ENCODE measurements around the gene BTG3.

The BTG3 gene, protein sequence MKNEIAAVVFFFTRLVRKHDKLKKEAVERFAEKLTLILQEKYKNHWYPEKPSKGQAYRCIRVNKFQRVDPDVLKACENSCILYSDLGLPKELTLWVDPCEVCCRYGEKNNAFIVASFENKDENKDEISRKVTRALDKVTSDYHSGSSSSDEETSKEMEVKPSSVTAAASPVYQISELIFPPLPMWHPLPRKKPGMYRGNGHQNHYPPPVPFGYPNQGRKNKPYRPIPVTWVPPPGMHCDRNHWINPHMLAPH

DNA sequence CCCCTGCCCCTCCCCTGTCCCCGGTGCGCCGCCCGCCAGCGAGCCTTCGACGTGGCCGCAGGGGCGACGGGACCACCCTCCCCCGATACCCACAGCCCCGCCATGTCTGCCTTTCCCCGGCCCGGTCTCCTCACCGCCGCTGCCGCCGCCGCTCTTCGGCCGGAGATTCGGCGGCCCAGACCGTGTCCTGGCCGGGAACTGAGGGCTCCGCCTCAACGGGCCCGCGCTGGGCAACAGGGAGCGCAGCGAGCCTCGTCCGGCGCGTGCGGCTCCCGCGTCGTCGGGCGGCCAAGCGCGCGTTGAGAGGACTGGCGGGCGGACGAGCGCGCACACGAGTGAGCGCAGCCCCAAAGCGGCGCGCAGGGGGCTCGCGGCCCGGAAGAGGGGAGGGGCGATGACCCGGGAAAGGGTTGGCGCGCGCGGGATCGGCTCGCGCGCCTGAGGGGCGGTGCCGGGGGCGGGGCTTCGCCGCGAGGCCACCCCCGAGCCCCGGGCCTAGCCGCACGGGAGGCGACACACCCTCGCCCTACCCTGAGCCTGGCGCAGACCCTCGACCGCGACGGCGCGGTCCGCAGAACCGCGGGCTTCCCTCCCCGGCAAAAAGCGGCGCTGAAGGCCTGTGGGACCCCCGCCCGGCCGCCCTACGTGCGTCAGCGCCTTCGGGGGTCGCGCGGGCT lies at the start of gene BTG3:
BTG3 (minus strand) TSS at position 337 of the 677 bp plus-strand sequence. CDS start 3,757 bp downstream, outside the sequence.
- peak; percentile 80 to 84 for DNase-seq

DNA sequence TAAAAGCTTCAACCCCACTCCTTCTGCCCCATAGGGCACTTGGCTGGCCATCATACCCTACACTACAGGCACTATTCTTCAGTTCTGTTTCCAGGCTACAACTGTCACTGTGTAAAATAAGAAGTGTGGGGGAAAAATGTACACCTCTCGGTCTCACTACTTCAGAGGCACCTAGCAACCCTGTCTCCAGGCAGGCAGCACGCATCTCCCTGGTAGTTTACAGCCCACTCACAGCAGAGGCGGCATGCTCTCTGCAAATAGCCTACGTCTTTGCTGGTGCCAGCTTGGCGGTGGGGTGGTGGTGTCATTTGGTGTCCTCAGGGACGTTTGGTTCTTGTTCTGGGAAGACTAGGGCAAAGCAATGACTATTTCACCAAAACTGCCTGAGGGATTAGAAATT lies 48.2 kb upstream of the BTG3 start:
- DNase-seq, result no peak

DNA sequence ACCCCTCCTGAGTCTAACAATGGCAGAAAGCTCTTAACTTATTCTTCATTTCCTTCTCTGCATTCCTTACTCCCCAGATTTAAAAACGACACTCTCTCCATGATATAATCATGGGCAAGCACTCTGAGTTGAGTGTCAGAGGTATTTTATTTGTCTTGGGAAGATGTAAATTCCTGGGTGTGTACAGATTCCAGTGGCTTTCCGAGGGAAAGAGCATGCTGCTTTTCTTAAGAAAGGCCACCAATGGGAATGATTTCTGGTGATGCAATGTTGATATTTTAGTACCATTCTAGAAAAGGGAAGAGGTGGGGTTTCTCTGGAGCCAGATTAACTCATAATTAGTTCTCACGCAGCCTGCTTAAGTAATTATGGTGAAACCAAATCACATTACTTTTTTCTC lies 47.8 kb upstream of the BTG3 start:
- no peak for DNase-seq

DNA sequence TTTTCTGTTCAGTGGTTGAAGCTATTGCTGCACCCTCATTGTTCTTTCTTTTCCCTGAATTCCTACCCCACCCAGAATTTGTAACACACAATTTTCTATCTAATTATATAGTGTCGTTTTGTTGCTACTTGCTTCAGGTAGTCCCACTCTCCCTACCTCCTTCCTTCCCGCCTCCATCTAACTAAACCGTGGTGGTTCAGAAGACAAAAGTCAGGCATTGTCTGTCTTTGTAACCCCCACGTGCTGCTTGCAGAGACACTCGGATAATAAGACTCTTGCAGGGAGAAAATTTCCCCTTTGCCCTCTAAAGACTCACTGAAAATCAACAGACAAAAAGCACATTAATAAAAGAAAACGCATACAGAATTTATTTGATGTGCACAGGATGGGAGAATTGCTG lies 46.2 kb upstream of the BTG3 start:
- no peak for DNase-seq

DNA sequence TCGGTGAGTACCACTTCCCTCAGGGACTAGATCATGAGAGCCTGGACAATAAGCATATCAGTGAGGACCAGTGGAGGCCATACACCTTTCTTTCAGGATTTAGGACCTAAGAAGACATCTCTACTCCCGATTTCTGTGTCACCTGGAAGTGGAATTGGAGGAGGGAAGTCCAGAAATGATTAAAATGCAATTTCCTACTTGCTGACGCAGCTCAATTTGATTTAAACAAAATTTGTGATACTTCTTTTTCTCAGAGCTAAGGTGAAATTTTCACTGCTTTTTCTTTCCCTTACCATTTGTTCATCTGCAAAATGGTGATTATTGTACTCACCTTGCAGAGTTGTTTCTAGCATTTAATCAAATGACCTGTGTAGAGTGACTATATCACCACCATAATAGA lies 38.8 kb upstream of the BTG3 start:
- DNase-seq, result no peak

DNA sequence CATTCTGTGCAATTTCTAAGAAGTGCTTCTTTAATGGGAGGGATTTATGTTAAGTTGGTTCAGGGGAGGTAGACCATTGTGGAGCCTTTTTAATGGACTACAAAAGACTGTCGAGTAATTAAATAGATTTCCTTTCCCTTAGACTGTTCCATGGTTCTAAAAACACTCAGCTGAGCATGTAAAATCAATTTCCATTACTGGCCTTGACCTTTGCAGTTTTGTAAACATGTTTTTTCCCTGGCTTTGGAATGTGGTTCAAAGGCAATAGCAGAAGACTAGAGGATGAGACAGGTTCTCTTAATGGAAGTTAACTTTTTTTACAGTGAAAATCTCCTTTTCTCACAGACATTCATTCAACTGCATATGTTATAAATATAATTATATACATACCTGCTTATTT lies 37.6 kb upstream of the BTG3 start:
- no peak for DNase-seq

DNA sequence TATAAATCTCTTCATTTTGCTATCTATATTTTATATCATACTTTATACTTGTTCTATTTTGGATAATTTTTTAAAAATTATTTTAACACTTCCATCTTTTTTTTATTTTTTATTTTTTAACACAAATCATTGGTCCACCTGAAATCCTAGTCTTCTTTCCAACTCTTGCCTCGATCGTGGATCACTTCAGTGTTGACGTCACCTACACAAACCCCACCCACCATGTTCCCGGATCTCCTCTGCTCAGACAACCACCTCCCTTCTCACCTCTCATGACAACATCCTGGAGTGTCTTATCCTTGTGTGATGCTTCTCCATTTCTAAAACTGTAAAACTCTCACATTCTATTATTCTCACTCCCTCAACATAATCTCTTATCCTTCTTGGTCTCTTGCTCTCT lies 34.1 kb upstream of the BTG3 start:
- DNase-seq, result no peak

DNA sequence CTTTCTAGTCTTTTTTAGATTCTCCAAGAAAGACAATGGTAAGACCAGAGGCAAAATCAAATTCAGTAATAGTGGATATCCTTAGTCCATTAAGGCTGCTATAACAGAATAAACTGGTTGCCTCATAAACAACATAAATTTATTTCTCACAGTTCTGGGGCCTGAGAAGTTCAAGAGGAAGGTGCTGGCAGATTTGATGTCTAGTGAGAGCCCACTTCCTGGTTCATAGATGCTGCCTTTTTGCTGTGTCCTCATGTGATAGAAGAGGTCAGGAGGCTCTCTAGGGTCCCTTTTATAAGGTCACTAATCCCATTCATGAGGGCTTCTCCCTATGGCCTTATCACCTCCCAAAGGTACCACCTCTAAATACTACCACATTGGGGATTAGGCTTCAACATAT lies 31.5 kb upstream of the BTG3 start:
- DNase-seq, result no peak

DNA sequence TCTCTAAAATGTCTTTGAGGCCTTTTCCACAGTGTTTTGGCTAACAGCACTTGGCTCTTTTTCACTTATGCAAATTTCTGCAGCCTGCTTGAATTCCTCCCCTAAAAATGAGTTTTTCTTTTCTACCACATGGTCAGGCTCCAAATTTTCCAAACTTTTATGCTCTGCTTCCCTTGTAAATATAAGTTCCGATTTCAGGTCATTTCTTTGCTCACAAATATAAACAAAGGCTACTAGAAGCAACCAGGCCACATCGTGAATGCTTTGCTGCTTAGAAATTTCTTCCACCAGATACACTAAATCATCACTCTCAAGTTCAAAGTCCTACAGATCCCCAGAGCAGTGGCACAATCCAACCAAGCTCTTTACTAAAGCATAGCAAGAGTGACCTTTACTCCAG lies 28.1 kb upstream of the BTG3 start:
- no peak for DNase-seq

DNA sequence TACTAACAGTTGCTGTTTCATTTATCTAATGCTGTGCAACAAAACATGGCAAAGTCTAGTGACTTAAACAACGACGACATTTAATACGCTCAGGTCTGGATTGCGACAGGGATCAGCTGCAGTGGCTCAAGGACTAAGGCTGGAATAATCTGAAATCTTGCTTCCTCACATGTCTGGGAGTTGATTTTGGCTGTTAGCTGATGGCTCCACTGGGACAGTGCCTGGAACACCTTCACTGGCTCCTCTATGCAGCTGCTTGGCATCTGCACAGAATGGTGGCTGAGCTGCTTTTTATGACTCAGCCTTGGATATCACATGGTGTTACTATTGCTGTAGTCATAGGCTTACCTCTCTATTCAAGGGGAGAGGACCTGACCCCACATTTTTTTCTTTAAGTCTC lies 24.0 kb upstream of the BTG3 start:
- no peak for DNase-seq

DNA sequence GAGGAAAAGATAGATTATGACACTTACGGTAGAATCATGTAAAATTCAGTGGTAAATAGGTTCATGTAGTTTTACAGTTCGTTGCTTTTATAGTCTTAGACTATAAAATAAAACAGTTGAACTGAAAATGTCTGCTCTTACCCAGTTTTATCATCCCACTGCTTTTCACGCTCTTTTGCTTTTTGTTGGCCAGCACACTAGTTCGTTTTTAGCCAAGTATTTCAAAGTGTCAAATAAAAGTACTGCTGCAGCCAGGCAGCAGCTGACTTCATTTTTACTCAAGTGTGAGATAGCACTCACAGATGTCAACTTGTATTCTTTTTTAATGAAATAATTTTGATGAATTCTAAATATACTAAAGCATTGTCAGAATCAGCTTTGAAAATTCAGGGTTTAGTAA lies 18.5 kb upstream of the BTG3 start:
- DNase-seq, result no peak

DNA sequence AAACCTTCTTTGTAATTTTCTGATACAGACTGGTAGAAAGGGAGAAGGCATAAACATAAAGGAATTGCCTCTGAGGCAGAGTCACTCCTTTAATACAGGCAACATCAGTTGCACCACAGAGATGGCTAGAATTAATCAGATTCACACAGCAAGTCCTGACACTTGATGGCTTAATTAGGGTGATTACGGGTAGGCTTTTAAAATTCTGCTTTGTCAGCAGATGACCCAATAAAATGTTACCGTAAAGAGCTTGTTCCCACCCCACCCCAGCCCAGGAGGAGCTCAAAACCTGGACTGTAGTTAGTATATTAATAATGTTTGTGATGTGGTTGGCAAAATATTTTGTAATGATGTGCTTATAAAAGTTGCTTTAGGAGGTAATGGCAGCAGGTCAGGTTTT lies 9.3 kb upstream of the BTG3 start:
- DNase-seq, result no peak

DNA sequence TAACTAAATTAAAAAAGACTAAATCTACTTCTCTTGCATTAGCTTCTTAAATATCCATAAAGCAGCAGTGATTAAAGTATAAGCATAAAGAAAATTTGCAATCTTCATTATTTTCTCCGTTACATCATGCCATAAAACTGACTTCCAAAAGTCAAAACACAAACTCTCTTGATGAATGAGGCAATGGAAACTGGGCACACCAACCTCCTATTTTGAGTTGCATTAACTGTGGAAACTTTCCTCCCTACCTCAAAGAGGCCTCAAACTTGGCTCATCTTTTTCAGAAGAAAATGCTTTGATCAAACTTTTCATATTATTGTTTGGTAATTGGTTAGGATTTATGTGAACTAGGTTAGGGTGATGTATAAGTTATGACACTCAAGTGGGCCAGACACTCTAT lies 4.1 kb upstream of the BTG3 start:
- no peak for DNase-seq

DNA sequence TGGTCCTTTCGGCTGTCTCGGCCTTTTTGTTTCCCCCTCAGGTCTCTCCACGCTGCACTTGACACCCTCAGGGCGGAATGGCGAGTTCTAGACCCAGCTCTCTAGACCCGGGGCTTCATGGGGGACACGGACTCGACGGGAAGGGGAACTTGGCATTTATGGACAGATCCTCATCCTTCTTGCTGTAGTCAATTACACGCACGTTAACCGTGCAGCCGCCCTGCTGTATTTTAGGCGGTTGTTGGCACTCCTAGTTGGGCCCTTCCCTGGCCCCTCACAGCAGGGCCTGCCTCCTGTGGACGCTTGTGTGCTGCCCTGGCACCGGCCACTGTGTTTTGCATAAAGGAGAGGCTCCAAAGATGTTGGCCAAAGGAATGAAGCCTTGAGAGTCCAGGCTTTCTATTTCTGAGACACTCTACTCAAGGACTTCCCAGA lies 558 bp upstream of the BTG3 start:
- DNase-seq, result peak; percentile 8 to 21

DNA sequence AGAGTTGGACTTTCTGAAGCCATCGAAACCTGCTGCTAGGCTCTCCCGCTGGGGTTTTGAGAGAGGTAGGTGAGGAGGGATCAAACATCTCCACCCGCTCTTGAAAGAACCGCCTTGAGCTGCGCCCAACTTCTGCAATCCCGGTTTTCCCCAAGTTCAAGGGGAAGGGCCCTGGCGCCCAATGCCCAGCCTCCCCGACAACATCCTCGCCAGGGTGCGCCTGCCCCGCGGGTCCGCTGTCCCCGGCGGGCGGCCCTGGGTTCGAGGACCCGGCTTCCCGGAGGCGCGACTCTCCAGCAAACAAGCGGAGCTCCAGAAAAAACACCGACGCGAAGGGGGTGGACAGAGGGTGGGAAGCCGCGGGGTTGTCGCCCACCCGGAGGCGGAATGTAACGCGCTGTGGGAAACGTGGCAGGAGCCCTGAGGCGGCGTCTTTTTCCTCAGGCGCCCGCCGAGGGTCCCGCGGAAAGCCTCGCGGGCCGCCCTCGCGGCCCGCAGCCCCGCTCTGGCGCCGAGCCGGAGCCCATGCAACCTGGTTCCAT lies 607 bp downstream of the BTG3 start:
- peak; percentile 28 to 42 for DNase-seq

DNA sequence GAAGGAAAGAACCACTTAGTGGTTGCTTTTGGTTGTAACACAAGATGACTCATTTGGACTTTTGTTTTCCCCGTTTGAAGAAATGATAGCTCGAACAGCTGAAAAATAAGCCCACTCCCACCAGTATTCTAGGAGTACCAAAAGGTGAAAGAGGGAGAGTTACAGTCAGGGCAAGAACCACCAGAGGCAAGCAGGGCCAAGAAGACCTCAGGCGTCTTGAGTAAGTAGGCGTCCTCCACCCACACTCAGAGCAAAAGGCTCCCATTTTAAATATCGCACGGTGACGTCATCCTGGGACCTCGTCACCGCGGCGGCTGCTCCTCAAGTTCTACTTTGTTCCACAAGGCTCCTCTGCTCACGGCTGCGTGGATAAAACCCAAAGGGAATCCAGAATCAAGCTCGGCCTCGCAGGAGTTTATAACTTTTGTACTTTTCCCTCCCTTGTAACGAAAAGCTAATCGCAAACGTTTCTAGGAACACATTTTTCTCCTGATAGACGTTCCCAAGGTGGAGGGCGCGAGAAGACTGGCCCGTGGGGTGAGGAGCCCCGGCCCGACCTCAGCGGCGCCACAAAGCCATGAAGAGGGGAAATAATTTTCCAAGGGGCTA lies 1.2 kb downstream of the BTG3 start:
- DNase-seq, result peak; percentile 76 to 83

DNA sequence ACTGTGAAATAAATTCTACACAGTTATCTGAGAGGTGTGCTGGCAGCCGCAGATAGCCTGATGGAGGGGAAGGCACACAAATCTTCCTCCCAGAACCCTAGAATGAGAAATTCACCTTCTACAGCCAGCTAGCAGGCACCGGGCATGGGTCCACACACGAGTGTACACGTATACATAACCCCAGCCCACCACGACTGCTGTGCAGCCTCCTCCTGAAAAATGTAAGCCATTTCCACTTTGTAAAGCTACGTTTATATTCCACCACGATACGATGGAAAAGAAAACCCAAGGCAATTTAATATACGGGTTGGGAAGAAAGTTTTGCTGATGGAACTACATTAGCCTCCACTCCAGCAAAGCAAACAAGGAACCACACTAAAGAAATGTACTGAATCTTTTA lies 1.8 kb downstream of the BTG3 start:
- DNase-seq, result peak; percentile 2 to 6

DNA sequence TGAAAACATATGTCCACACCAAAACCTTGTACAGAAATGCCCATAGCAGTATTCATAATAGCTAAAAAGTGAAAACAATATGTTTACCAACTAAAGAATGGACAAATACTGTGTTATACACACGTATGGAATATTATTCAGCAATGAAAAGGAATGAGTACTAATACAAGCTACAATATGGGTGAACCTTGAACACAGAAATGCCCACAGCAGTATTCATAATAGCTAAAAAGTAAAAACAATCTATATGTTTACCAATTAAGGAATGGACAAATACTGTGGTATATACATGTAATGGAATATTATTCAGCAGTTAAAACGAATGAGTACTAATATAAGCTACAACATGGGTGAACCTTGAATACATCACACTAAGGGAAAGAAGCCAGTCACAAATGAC lies 3.0 kb downstream of the BTG3 start:
- no peak for DNase-seq

DNA sequence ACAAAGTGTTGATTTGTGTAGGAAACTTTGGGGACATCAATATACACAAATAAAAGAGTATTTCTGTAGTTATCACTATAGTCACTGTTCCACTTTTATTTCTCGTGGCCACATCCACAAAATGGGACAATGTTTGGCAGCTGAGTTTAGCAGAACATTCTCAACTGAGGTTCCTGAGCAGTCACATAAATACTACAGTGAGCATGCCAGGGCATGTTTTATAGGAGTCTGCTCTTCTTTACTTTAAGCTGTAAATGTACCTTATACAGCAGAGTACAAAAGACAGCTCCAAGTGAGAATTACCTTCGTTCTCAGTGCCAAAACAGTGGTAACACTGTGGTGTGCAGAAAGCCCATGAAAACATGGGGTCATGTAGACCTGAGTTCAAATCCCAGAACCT lies 5.0 kb downstream of the BTG3 start:
- DNase-seq, result no peak

DNA sequence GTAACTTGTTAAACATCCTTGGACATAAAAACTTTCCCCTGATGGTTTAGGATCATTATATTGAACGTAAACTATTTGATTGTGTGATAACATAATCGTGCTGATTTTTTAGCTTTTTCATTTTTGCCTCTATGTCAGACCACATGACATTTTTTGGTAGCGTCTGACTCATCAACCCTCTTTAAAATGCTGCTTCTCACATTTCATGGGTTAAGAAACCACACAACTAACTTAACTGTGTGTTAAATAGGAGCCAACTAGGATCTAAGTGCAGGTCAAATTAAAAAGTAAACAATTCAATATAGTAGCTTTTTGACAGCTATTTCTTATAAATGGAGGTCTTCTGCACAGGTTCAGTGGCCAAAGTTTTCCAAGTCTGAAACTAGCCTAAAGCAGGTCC lies 9.8 kb downstream of the BTG3 start:
- no peak for DNase-seq

DNA sequence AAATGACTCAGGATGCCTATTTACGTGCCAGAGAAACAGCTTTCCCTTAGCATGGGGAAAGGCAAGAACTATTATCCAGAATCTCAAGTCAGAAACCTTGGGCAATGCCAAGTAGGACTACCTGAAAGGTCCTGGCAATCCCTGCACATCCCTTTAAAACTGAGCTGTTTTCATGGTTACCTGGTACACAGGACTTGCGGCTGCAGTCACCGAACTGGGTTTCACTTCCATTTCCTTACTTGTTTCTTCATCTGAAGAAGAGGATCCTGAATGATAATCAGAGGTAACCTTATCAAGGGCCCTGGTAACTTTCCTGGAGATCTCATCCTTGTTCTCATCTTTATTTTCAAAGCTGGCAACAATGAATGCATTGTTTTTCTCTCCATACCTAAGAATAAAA lies 14.3 kb downstream of the BTG3 start:
- DNase-seq, result no peak

DNA sequence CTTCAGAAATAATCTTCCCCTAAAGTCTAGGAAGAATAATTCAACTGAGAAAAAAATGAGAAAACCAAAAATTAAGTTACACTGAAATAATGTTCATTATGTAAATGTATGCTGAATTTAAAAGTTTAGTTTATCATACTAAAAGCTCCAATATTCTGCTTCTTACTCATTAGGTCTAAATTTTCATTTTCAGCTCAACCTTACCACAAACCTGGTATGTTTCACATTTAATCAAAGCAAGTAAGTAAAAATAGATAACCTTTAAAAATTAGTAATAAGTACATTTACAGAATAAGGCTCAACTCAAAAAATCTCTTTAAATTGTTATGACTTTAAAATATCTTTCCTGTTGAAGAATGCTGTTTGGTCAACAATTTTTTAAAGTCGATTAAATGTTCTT lies 15.0 kb downstream of the BTG3 start:
- DNase-seq, result no peak

DNA sequence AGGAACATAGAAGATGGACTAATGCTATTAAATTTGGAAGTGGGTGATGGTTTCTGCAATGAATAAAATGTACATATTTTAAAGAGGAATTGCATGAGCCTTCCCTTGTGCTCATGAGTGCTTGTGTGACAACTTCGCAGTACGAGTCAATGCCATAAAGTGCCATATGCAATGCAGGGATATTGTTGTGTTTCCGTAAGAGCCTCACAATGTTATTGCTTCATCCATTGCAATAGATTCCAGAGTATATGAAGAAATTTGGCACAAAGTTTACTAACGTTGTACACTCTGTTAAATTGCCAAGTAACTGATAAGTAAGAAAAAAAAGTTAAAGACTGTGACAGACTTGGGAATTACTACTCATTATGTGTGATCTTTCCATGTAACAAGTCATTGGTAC lies 22.3 kb downstream of the BTG3 start:
- DNase-seq, result no peak

DNA sequence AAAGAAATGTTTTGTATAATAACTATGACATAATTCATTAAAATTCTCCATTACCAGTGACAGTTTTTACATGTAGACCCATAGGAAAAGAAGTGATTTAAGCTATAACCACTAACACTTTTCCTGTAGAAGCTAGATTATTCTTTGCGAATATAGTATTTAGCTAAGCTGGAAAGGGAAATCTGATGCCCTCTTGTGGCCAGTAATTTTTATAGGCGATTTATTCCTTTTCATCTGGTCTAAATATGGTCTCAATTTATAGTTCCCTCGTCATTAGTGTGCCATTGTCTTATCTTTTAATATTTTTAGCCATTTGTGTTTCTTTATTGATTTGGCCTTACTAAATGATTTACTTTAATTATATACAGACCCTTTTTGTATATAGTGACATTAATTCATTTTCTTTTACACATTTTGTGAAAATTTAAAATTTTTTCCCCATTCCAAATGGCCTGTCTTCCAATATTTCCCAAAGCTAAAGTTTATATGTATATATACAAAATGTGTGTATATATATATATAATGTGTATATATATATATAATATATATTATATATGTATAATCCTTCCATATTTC lies 26.7 kb downstream of the BTG3 start:
- DNase-seq, result no peak
